Left ventricle myocardium inferior (tissue), 1 donor: Measurements from ENCODE around the gene PRCC. TPM values are rescaled to one million over a fixed set of nuclear protein-coding genes. Genes with fewer than 3 reads are reported as not detected.

Experiments
- DNase-seq: peaks from one replicate; pipeline ENCODE4 v3.0.0-alpha.2; 2020
- H3K27ac ChIP-seq: fragments of 200-600 bp; replicated peaks from 2 replicates; pipeline ENCODE4 v1.8.0; 2021
- H3K27me3 ChIP-seq: fragments of 200-600 bp; 2 replicates; pipeline ENCODE4 v1.8.0; 2021; ENCODE audit warnings: low read depth
- H3K36me3 ChIP-seq: fragments of 200-600 bp; 2 replicates; pipeline ENCODE4 v1.8.0; 2021
- H3K4me1 ChIP-seq: fragments of 200-600 bp; 2 replicates; pipeline ENCODE4 v1.8.0; 2021
- H3K4me3 ChIP-seq: fragments of 200-600 bp; 2 replicates; pipeline ENCODE4 v1.8.0; 2021; ENCODE audit warnings: mild to moderate bottlenecking, moderate library complexity
- H3K9me3 ChIP-seq: fragments of 200-600 bp; replicated peaks from 2 replicates; pipeline ENCODE4 v1.8.0; 2021
- CTCF ChIP-seq: fragments of 200-600 bp; IDR thresholded peaks from 2 replicates; pipeline ENCODE4 v1.8.0; 2021; ENCODE audit warnings: antibody characterized with exemption, mild to moderate bottlenecking, borderline replicate concordance
- intact Hi-C: fragments of 100-400 bp; cut with micrococcal nuclease; formaldehyde crosslinking; loops from one replicate; pipeline ENCODE4 v1.11.0; 2022
- total RNA-seq: library from RNA; stranded (reverse); fragmentation: NEBNext Ultra II Directional; extraction: Animal tissue kit (Norgen Biotek cat#: 25700); gene quantifications from one replicate; pipeline ENCODE4 v1.2.1, GENCODE V29; 2021
- donor health status: DM: no; HTN: yes; CAD: no; lungs with severe emphysema.

PRCC gene
- total RNA-seq, 1 donor from 2014 or later: 36.3 TPM

GRCh38 chr1:156806512-156807440 lies 39.4 kb downstream of the PRCC start:
- DNase-seq: no peak
- no peak overlapping the region for H3K4me3 ChIP-seq
- intact Hi-C loops: no loop called here
- H3K27me3 ChIP-seq: peaks cover 10% of the 10 kb centered on the region
- no peaks in the 10 kb centered on the region for H3K9me3 ChIP-seq
- peaks cover 54% of the 10 kb centered on the region for H3K4me1 ChIP-seq
- peak overlapping the region; percentile 67 for H3K27ac ChIP-seq
- no peak for TF ChIP-seq CTCF
- no peaks in the 10 kb centered on the region for H3K36me3 ChIP-seq

GRCh38 chr1:156807627-156808026 lies 40.3 kb downstream of the PRCC start:
- Histone ChIP-seq H3K36me3 (no peaks in the 10 kb centered on the region), H3K27ac (peak overlapping the region; percentile 67), H3K4me3 (no peak overlapping the region), H3K4me1 (peaks cover 47% of the 10 kb centered on the region), H3K9me3 (no peaks in the 10 kb centered on the region), H3K27me3 (peaks cover 18% of the 10 kb centered on the region)
- no peak for DNase-seq
- intact Hi-C loops: no loop called here
- no peak for TF ChIP-seq CTCF

- intact Hi-C loops: no loop called here
- Histone ChIP-seq H3K36me3 (no peaks in the 10 kb centered on the region), H3K27ac (no peak overlapping the region), H3K9me3 (no peaks in the 10 kb centered on the region), H3K4me3 (no peak overlapping the region), H3K4me1 (peaks cover 48% of the 10 kb centered on the region), H3K27me3 (peaks cover 26% of the 10 kb centered on the region)
- no peak for DNase-seq
- TF ChIP-seq CTCF: no peak
These were observed 41.1 kb downstream of the PRCC start for GRCh38 chr1:156808186-156809030.

- peaks cover 50% of the 10 kb centered on the region for H3K4me1 ChIP-seq
- no peaks in the 10 kb centered on the region for H3K36me3 ChIP-seq
- H3K9me3 ChIP-seq: no peaks in the 10 kb centered on the region
- no peak for TF ChIP-seq CTCF
- intact Hi-C loops: no loop called here
- H3K4me3 ChIP-seq: no peak overlapping the region
- no peak for DNase-seq
- H3K27ac ChIP-seq: no peak overlapping the region
- H3K27me3 ChIP-seq: peaks cover 30% of the 10 kb centered on the region
These were observed 41.9 kb downstream of the PRCC start for GRCh38 chr1:156809281-156809680.

GRCh38 chr1:156809711-156810366 lies 42.5 kb downstream of the PRCC start:
- Histone ChIP-seq H3K4me3 (no peak overlapping the region), H3K9me3 (no peaks in the 10 kb centered on the region), H3K27ac (no peak overlapping the region), H3K36me3 (no peaks in the 10 kb centered on the region), H3K4me1 (peaks cover 50% of the 10 kb centered on the region), H3K27me3 (peaks cover 30% of the 10 kb centered on the region)
- DNase-seq: no peak
- no peak for TF ChIP-seq CTCF
- intact Hi-C loops: no loop called here
